CD14-positive monocyte (primary cell): ENCODE measurements around the gene FGF19. TPM values are rescaled to one million over a fixed set of nuclear protein-coding genes. Genes with fewer than 3 reads are reported as not detected.

ENCODE experiments used
- DNase-seq, 3 donors: peaks; one replicate each; pipeline ENCODE4 v3.0.0-alpha.2; 2011 to 2022
- H2AFZ ChIP-seq: 2 replicates; pipeline ENCODE4 v1.6.0; 2012; ENCODE audit warnings: mild to moderate bottlenecking, low read depth, low read length, inconsistent platforms; ENCODE audit not compliant: insufficient read depth, poor library complexity, severe bottlenecking
- H3K27ac ChIP-seq, 2 donors: 1 replicate in 1 of 2; 2 replicates in 1 of 2; pipeline ENCODE4 v1.5.1; 2012 to 2013; ENCODE audit warnings: low read length in 2 of 2, control low read depth in 1 of 2, inconsistent platforms in 1 of 2, low read depth in 1 of 2, mild to moderate bottlenecking in 1 of 2
- H3K27me3 ChIP-seq, 2 donors: one replicate each; pipeline versions ENCODE4 v1.6.0 to v1.6.1; 2011 to 2013; ENCODE audit warnings: low read length in 2 of 2; ENCODE audit not compliant: control insufficient read depth in 2 of 2, insufficient read depth in 2 of 2
- H3K36me3 ChIP-seq, 2 donors: replicated peaks in 1 of 2; 1 replicate in 1 of 2; 2 replicates in 1 of 2; pipeline versions ENCODE4 v1.5.1 to v1.6.1; 2012 to 2013; ENCODE audit warnings: low read length in 2 of 2, control low read depth in 1 of 2, inconsistent platforms in 1 of 2, mild to moderate bottlenecking in 1 of 2; ENCODE audit not compliant: insufficient read depth in 2 of 2, control insufficient read depth in 1 of 2
- H3K4me1 ChIP-seq, 2 donors: 1 replicate in 1 of 2; 2 replicates in 1 of 2; pipeline versions ENCODE4 v1.5.1 to v1.6.1; 2012 to 2013; ENCODE audit warnings: low read length in 2 of 2, control low read depth in 1 of 2, inconsistent platforms in 1 of 2, mild to moderate bottlenecking in 1 of 2, moderate library complexity in 1 of 2; ENCODE audit not compliant: insufficient read depth in 2 of 2, control insufficient read depth in 1 of 2
- H3K4me2 ChIP-seq: replicated peaks from 2 replicates; pipeline ENCODE3; 2012; ENCODE audit warnings: low read length, moderate library complexity, mild to moderate bottlenecking; ENCODE audit not compliant: poor library complexity, severe bottlenecking; ENCODE audit errors: extremely low read depth
- H3K4me3 ChIP-seq, 3 experiments: fragments of 200-600 bp in 1 of 3; sonication (generic) in 1 of 3; replicated peaks in 1 of 3; 1 replicate in 2 of 3; 2 replicates in 1 of 3; pipeline ENCODE4 v1.5.1; 2011 to 2013; ENCODE audit warnings: low read length in 3 of 3, mild to moderate bottlenecking in 3 of 3, control low read depth in 2 of 3, low read depth in 2 of 3, inconsistent platforms in 1 of 3, moderate library complexity in 1 of 3
- H3K79me2 ChIP-seq: 2 replicates; pipeline ENCODE4 v1.6.0; 2012; ENCODE audit warnings: mild to moderate bottlenecking, control low read depth, inconsistent platforms, low read length, moderate library complexity; ENCODE audit not compliant: insufficient read depth
- H3K9ac ChIP-seq: 2 replicates; pipeline ENCODE4 v1.6.0; 2017; ENCODE audit warnings: low read length, mild to moderate bottlenecking; ENCODE audit not compliant: insufficient read depth, poor library complexity, severe bottlenecking
- H3K9me3 ChIP-seq, 2 donors: replicated peaks in 1 of 2; 1 replicate in 1 of 2; 2 replicates in 1 of 2; pipeline versions ENCODE4 v1.5.1 to v1.6.1; 2012 to 2013; ENCODE audit warnings: low read length in 2 of 2, control low read depth in 1 of 2; ENCODE audit not compliant: control insufficient read depth in 1 of 2, insufficient read depth in 1 of 2
- H4K20me1 ChIP-seq: 2 replicates; pipeline ENCODE4 v1.6.0; 2012; ENCODE audit warnings: mild to moderate bottlenecking, low read length, control low read depth, moderate library complexity; ENCODE audit not compliant: insufficient read depth
- H3K27ac Mint-ChIP-seq, 7 donors: one replicate each; pipeline ENCODE4 v1.8.0; 2020; ENCODE audit warnings: mild to moderate bottlenecking in 7 of 7, mixed read lengths in 7 of 7, moderate library complexity in 6 of 7, inconsistent platforms in 2 of 7
- H3K27me3 Mint-ChIP-seq, 3 donors: one replicate each; pipeline ENCODE4 v1.8.0; 2021 to 2022; ENCODE audit warnings: low read depth in 3 of 3, mild to moderate bottlenecking in 3 of 3, mixed read lengths in 3 of 3, moderate library complexity in 3 of 3, inconsistent platforms in 1 of 3
- H3K36me3 Mint-ChIP-seq, 2 donors: one replicate each; pipeline ENCODE4 v1.8.0; 2020; ENCODE audit warnings: mixed read lengths in 2 of 2, inconsistent platforms in 1 of 2, mild to moderate bottlenecking in 1 of 2
- H3K4me1 Mint-ChIP-seq: one replicate; pipeline ENCODE4 v1.8.0; 2020; ENCODE audit warnings: mild to moderate bottlenecking, mixed read lengths
- H3K4me3 Mint-ChIP-seq, 2 donors: one replicate each; pipeline ENCODE4 v1.8.0; 2020; ENCODE audit warnings: mild to moderate bottlenecking in 2 of 2, mixed read lengths in 2 of 2, moderate library complexity in 1 of 2
- H3K9me3 Mint-ChIP-seq, 7 donors: one replicate each; pipeline ENCODE4 v1.8.0; 2020 to 2022; ENCODE audit warnings: mixed read lengths in 7 of 7, mild to moderate bottlenecking in 6 of 7, moderate library complexity in 6 of 7, inconsistent platforms in 2 of 7
- WGBS: methylation state at CpG from one replicate; pipeline ENCODE4 v1.1.5; 2013; ENCODE audit warnings: missing lambda C conversion rate; ENCODE audit not compliant: insufficient coverage; 5-methylcytosine and 5-hydroxymethylcytosine counted together
- intact Hi-C, 2 donors: fragments of 100-400 bp; cut with micrococcal nuclease; formaldehyde crosslinking; loops; one replicate each; pipeline versions ENCODE4 v1.15.0 to v1.15.1; 2023
- polyA plus RNA-seq, 3 donors: library from polyadenylated mRNA; depleted of rRNA in 1 of 3; unstranded in 2 of 3; stranded (reverse) in 1 of 3; fragments of 300-500 nt in 2 of 3; fragments of >200 nt in 1 of 3; fragmentation: Illumina TruSeq in 2 of 3; gene quantifications; 1 replicate in 2 of 3; 2 replicates in 1 of 3; pipeline ENCODE4 v1.2.3, GENCODE V29; 2012 to 2021
- TF ChIP-seq, protein P1 (sequence below): fragments of 200-600 bp; IDR thresholded peaks from one replicate; pipeline ENCODE4 v1.8.0; 2022; ENCODE audit warnings: antibody characterized with exemption, mild to moderate bottlenecking

FGF19 gene
- polyA plus RNA-seq, 3 donors, result not detected

DNA sequence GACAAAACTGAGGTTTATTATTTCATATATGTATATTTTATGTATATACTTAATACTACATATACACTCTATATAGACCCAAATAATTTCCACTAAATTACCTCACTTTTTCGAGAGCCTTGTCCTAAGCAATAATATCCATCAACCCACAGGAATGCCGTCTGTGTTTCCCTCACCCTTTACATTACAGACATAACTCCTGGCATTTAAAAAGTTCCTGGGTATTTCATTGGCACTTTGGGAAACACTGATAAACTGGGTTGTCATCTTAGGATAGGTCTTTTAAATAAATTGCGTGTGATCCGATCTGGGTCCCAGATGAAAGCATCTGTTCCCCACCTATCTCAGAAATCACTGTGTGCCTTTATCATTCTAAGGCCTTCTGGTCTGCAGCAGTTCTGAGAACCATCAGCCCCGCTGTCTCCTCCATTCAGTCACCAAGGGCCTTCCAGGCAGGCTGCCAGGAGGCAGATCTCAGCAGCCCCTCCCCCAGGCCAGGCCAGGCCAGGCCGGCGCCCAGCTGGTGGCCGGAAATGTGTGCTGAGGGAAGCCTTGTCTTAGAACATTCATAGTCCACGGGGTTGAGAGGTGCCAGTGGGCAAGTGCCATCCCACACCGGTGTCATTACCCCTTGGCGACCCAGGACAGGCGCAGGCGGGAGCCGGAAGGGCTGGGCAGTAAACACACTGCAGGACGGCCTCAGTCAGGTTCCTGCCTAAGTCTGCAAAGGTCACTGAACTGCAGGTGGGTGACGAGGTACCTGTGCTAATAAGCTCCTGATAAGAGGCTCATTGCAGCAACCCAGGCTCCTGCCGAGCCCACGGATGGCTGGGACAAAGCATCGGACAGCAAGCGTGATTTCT, 3.3 kb downstream of the FGF19 start:
- WGBS, result 17% methylated on average over 9 of the region's 20 CpGs
- Mint-ChIP-seq H3K9me3 (peaks cover 0 to 4% (median 2%) of the 10 kb centered on the region in 7 donors), H3K36me3 (no peaks in the 10 kb centered on the region), H3K27me3 (peaks cover 46 to 77% (median 59%) of the 10 kb centered on the region in 3 donors), H3K4me3 (peak overlapping the region in 1 of 2 donors; percentile 55), H3K4me1 (peaks cover 2% of the 10 kb centered on the region), H3K27ac (no peak overlapping the region)
- Histone ChIP-seq H2AFZ (no peak overlapping the region), H3K4me1 (no peaks in the 10 kb centered on the region), H3K4me2 (no peak overlapping the region), H3K27ac (no peak overlapping the region), H3K27me3 (peaks cover 37 to 60% of the 10 kb centered on the region in 2 donors), H3K9me3 (no peaks in the 10 kb centered on the region), H4K20me1 (no peaks in the 10 kb centered on the region), H3K4me3 (no peak overlapping the region), H3K79me2 (no peaks in the 10 kb centered on the region), H3K9ac (no peak overlapping the region), H3K36me3 (no peaks in the 10 kb centered on the region)
- no peak for DNase-seq
- TF ChIP-seq, protein P1, sequence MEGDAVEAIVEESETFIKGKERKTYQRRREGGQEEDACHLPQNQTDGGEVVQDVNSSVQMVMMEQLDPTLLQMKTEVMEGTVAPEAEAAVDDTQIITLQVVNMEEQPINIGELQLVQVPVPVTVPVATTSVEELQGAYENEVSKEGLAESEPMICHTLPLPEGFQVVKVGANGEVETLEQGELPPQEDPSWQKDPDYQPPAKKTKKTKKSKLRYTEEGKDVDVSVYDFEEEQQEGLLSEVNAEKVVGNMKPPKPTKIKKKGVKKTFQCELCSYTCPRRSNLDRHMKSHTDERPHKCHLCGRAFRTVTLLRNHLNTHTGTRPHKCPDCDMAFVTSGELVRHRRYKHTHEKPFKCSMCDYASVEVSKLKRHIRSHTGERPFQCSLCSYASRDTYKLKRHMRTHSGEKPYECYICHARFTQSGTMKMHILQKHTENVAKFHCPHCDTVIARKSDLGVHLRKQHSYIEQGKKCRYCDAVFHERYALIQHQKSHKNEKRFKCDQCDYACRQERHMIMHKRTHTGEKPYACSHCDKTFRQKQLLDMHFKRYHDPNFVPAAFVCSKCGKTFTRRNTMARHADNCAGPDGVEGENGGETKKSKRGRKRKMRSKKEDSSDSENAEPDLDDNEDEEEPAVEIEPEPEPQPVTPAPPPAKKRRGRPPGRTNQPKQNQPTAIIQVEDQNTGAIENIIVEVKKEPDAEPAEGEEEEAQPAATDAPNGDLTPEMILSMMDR, result no peak
- intact Hi-C loops, result no loop called here

DNA sequence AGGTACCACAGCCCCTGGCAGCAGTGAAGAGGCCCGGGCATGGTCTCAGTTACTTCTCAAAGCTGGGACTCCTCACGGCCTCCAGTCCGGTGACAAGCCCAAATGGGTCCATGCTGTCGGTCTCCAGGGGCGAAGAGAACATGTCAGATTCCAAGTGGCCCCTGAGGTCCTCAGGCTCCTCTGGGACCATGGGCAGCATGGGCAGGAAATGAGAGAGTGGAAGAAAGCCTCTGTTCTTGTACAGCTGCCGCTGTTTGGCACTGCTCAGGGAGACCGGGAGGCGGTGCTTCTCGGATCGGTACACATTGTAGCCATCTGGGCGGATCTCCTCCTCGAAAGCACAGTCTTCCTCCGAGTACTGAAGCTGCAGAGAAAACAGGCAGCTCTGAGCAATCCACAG, 4.6 kb downstream of the FGF19 start:
- H3K9me3 Mint-ChIP-seq, result peaks cover 0 to 4% (median 0%) of the 10 kb centered on the region in 7 donors
- TF ChIP-seq, protein P1, result no peak
- H3K4me3 Mint-ChIP-seq, result no peak overlapping the region
- H3K36me3 Mint-ChIP-seq, result no peaks in the 10 kb centered on the region
- H3K27ac Mint-ChIP-seq, result no peak overlapping the region
- Histone ChIP-seq H3K36me3 (no peaks in the 10 kb centered on the region), H2AFZ (no peak overlapping the region), H3K4me2 (no peak overlapping the region), H3K27ac (no peak overlapping the region), H4K20me1 (no peaks in the 10 kb centered on the region), H3K9ac (no peak overlapping the region), H3K4me3 (no peak overlapping the region), H3K79me2 (no peaks in the 10 kb centered on the region), H3K9me3 (no peaks in the 10 kb centered on the region), H3K4me1 (no peaks in the 10 kb centered on the region), H3K27me3 (peaks cover 28 to 48% of the 10 kb centered on the region in 2 donors)
- 90% methylated on average over 13 of the region's 13 CpGs for WGBS
- peaks cover 35 to 67% (median 49%) of the 10 kb centered on the region in 3 donors for H3K27me3 Mint-ChIP-seq
- no peaks in the 10 kb centered on the region for H3K4me1 Mint-ChIP-seq
- intact Hi-C loops, result no loop called here
- no peak for DNase-seq
